ENCODE data around the gene ADARB1.
A peak's percentile ranks its signal among the peaks of the same experiment; 100 is the strongest.

- TF ChIP-seq CTCF (IDR thresholded peaks at IDR 0.05) (peak; percentile 32), EZH2 (IDR thresholded peaks at IDR 0.05; ENCODE audit: borderline replicate concordance, insufficient read depth, low read depth, low read length, poor library complexity, severe bottlenecking) (no peak)
Observed at GRCh38 chr21:45098867-45099266, 24.5 kb downstream of the ADARB1 start.

All from B cell (primary cell).